RWPE1 (cell line): ENCODE results near the gene SOWAHD.
"Not testable (repeated sequence)": the region's sequence is repeated elsewhere in the genome, so short reads cannot be mapped to it uniquely, and the experiment has no call there.

Experiments used
- CTCF ChIA-PET: fragments of 350-600 bp; sonication (Branson Sonifier 250); formaldehyde crosslinking; extraction: SDS; loops from one replicate; lab custom pipeline; 2021; lab: Yijun Ruan, JAX
- POLR2A ChIA-PET: fragments of 400-600 bp; formaldehyde crosslinking; extraction: SDS; loops from one replicate; lab custom pipeline; 2020; ENCODE audit warnings: antibody characterized with exemption; ENCODE audit not compliant: low non-redundant PET; lab: Yijun Ruan, JAX
- DNase-seq: peaks from one replicate; pipeline ENCODE4 v3.0.0; 2012; ENCODE audit warnings: low spot score
- H3K27ac ChIP-seq: fragments of 450-650 bp; 2 replicates; pipeline ENCODE4 v1.5.1; 2017
- CTCF ChIP-seq: fragments of 450-650 bp; conservative IDR thresholded peaks from 2 replicates; pipeline ENCODE4 v1.5.1; 2017; ENCODE audit warnings: low read depth, mild to moderate bottlenecking

Gene SOWAHD

DNA sequence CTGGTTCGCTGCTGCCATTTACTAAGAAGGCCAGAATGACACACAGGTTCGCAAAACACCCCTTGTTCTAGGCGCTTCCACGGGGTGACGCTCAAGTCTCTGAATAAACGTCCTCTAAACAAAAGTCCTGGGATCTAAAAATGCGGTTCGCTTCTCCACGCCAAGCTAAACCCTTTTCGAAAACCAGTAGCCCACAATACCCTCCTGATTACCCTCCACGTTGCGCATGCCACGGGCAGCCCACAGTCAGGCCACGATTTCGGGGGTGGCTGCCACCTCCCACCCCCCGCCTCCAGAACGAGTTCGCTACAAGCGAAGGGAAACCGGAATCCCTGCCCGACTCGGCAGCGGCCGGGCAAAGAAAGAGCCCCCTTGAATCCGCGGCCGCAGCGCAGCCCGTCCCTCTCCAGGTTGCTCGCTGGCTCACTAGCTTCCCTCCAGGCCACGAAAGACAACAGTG, 32.6 kb downstream of the SOWAHD start:
- ChIA-PET CTCF (interaction anchor here (0.7 to 1.0 kb wide), 2 partner anchors 90 to 153 kb away, joined by 3 read pairs; no protein-coding TSS in a partner anchor), POLR2A (interaction anchor here (0.8 kb wide), 1 partner anchor 62 kb away, joined by 3 read pairs; the partner anchor contains the start of gene UPF3B)
- peak; percentile 2 for DNase-seq
- TF ChIP-seq CTCF: no peak
- peak overlapping the region; percentile 96 for H3K27ac ChIP-seq

GRCh38 chrX:119791437-119792231, 33.2 kb downstream of the SOWAHD start, which contains the start of gene RPL39:
Gene RPL39 (minus strand): TSS chrX:119791630. CDS start chrX:119791576, 54 bp downstream.
- peak; percentile 72 for DNase-seq
- peak within 1 kb of the TSS; percentile 96 for H3K27ac ChIP-seq
- POLR2A ChIA-PET: interaction anchor here (0.7 to 0.9 kb wide), 3 partner anchors 61 to 308 kb away, joined by 3 to 9 read pairs (median 4); partner anchors contain the start of gene UPF3B
- no peak for TF ChIP-seq CTCF
- CTCF ChIA-PET: interaction anchor here (0.6 to 1.0 kb wide), 3 partner anchors 11 to 152 kb away, joined by 3 to 7 read pairs (median 4); no protein-coding TSS in a partner anchor

DNA sequence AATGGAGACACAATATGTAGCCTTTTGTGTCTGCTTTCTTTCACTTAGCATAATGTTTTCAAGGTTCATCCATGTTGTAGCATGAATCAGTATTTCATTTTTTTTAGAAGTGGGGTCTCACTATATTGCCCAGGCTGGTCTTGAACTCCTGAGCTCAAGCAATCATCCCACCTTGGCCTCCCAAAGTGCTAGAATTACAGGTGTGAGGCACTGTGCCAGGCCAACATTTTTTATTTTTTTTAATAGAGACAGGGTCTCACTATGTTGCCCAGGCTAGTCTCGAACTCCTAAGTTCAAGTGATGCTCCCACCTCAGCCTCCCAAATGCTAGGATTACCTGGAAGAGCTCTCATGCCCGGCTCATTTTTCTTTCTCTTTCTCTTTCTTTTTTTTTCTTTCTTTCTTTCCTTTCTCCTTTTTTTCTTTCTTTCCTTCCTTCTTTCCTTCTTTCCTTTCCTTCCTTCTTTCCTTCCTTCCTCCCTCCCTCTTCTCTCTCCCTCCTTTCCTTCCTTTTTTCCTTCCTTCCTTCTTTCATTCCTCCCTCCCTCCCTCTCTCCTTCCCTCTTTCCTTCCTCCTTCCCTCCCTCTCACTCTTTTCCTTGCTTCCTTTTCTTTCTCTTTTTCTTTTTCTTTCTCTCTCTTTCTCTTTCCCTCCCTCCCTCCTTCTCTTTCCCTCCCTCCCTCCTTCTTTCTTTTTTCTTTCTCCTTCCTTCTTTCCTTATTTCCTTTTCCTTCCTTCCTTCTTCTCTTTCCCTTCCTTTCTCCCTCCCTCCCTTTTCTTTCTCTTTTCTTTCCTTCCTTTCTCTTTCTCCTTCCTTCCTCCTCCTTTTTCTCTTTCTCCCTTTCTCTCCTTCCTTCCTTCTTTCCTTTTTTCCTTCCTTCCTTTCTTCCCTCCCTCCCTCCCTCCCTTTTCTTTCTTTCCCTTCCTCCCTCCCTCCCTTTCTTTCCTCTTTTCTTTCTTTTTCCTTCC, 43.1 kb downstream of the SOWAHD start:
- H3K27ac ChIP-seq: no peak overlapping the region
- DNase-seq: no peak
- TF ChIP-seq CTCF: no peak
- POLR2A ChIA-PET: no interaction called here
- CTCF ChIA-PET: no interaction called here

DNA sequence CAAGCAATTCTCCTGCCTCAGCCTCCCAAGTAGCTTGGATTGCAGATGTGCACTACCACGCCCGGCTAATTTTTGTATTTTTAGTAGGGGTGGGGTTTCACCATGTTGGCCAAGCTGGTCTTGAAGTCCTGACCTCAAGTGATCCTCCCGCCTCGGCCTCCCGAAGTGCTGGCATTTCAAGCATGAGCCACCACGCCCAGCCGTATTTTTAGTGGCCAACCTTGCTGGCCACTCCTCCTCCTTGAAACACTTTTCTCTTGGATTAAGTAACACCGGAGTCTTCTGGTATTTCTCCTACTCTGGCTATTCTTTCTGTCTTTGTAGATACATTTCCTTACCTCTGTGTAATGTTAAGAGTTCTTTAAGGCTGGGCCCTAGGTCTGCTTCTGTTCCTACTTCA, 44.2 kb downstream of the SOWAHD start:
- no peak overlapping the region for H3K27ac ChIP-seq
- ChIA-PET CTCF (interaction anchor here (0.7 kb wide), 1 partner anchor 11 kb away, joined by 7 read pairs; no protein-coding TSS in a partner anchor), POLR2A (no interaction called here)
- no peak for TF ChIP-seq CTCF
- no peak for DNase-seq

DNA sequence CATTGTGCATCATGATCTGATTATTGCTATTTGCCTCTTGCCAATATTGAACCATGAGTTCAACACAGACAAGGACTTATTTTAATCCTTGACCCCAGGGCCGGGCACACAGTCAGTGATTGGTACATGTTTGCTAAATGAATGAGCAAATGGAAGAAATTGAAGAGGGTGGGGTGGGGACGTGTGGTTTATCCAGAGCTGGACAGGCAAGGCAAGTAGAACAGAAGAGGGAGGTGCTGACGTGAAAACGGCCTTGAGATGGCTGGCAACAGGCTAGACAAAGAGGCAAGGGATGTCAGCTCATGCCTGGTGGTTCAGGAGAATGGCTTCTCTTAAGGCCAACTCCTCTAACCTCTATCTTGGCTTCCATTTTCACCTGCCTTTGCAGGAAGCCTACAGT, 50.1 kb downstream of the SOWAHD start:
- CTCF ChIA-PET, POLR2A ChIA-PET, DNase-seq, H3K27ac ChIP-seq: not testable (repeated sequence)

DNA sequence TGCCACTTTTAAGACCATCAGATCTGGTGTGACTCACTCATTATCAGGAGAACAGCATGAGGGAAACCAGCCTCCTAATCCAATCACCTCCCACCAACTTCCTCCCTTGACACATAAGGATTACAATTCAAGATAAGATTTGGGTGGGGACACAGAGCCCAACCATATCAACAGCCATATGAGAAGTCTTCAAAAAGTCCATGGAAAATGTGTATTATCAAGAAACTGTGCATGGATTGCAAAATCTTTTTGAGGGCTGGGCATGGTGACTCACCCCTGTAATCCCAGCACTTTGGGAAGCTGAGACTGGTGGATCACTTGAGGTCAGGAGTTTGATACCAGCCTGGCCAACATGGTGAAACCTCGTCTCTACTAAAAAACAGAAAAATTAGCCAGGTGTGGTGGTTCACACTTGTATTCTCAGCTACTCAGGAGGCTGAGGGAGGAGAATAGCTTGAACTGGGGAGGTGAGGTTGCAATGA, 50.8 kb downstream of the SOWAHD start:
- DNase-seq: no peak
- ChIA-PET POLR2A (no interaction called here), CTCF (no interaction called here)
- no peak overlapping the region for H3K27ac ChIP-seq
- TF ChIP-seq CTCF: no peak
